Daoy (cell line): ENCODE data around the gene APBA1. TPM values are rescaled to one million over a fixed set of nuclear protein-coding genes. Genes with fewer than 3 reads are reported as not detected.
"Not testable (repeated sequence)": the region's sequence is repeated elsewhere in the genome, so short reads cannot be mapped to it uniquely, and the experiment has no call there.

Experiments
- DNase-seq: peaks from one replicate; pipeline ENCODE4 v3.0.0-alpha.2; 2015; ENCODE audit warnings: low read depth
- total RNA-seq: library from RNA; depleted of rRNA; stranded (reverse); fragments of >200 nt; shearing (Covaris generic); gene quantifications from 2 replicates; pipeline ENCODE4 v1.2.3, GENCODE V29; 2014

Gene APBA1
- total RNA-seq, 1 experiment from 2014 or later: 6.7 TPM

- not testable (repeated sequence) for DNase-seq
These were observed 262.2 kb downstream of the APBA1 start for GRCh38 chr9:69409936-69410335.

- no peak for DNase-seq
These were observed 271.7 kb downstream of the APBA1 start for GRCh38 chr9:69400470-69400869.

GRCh38 chr9:69397384-69398214 is 274.6 kb downstream of the APBA1 start:
- no peak for DNase-seq

GRCh38 chr9:69396759-69397158 is 275.4 kb downstream of the APBA1 start:
- DNase-seq: no peak

- DNase-seq: no peak
These were observed 276.5 kb downstream of the APBA1 start for GRCh38 chr9:69395718-69396117.

- no peak for DNase-seq
These were observed 278.7 kb downstream of the APBA1 start for GRCh38 chr9:69393425-69393824.

- no peak for DNase-seq
These were observed 279.3 kb downstream of the APBA1 start for GRCh38 chr9:69392826-69393225.

- no peak for DNase-seq
These were observed 280.2 kb downstream of the APBA1 start for GRCh38 chr9:69391946-69392345.

- no peak for DNase-seq
These were observed 280.7 kb downstream of the APBA1 start for GRCh38 chr9:69391487-69391886.

- DNase-seq: no peak
These were observed 282.7 kb downstream of the APBA1 start for GRCh38 chr9:69389437-69389995.

- DNase-seq: no peak
These were observed 283.6 kb downstream of the APBA1 start for GRCh38 chr9:69388596-69388995.

- DNase-seq: no peak
These were observed 285.5 kb downstream of the APBA1 start for GRCh38 chr9:69386651-69387050.

- DNase-seq: no peak
These were observed 286.6 kb downstream of the APBA1 start for GRCh38 chr9:69385581-69386033.

- no peak for DNase-seq
These were observed 290.0 kb downstream of the APBA1 start for GRCh38 chr9:69382135-69382534.

GRCh38 chr9:69380811-69381210 is 291.4 kb downstream of the APBA1 start:
- peak; percentile 46 for DNase-seq

- DNase-seq: peak; percentile 17
These were observed 291.9 kb downstream of the APBA1 start for GRCh38 chr9:69380301-69380700.

GRCh38 chr9:69379270-69379982 is 292.7 kb downstream of the APBA1 start:
- peak; percentile 91 for DNase-seq

GRCh38 chr9:69377981-69378380 is 294.2 kb downstream of the APBA1 start:
- no peak for DNase-seq
